Heart right ventricle (tissue), 16 donors: ENCODE measurements around the gene PDLIM4. TPM values are rescaled to one million over a fixed set of nuclear protein-coding genes. Genes with fewer than 3 reads are reported as not detected.

Experiments used
- ATAC-seq, 8 donors: fragments of 200-7000 bp; cut with Tn5 transposase; one replicate each; pipeline ENCODE4 v1.9.1; 2020; ENCODE audit warnings: mild to moderate bottlenecking in 8 of 8, moderate library complexity in 8 of 8, moderate number of reproducible peaks in 1 of 8
- DNase-seq, 2 donors: peaks; one replicate each; pipeline ENCODE4 v3.0.0-alpha.2; 2020
- H3K27ac ChIP-seq, 10 donors: fragments of 200-600 bp; sonication (generic) in 2 of 10; one replicate each; pipeline versions ENCODE4 v1.5.0 to v1.8.0; 2020 to 2022; ENCODE audit warnings: mild to moderate bottlenecking in 3 of 10
- H3K27me3 ChIP-seq, 7 donors: fragments of 200-600 bp; one replicate each; pipeline ENCODE4 v1.8.0; 2021 to 2022; ENCODE audit warnings: mild to moderate bottlenecking in 2 of 7
- H3K36me3 ChIP-seq, 9 donors: fragments of 200-600 bp; sonication (generic) in 1 of 9; one replicate each; pipeline versions ENCODE4 v1.5.0 to v1.8.0; 2020 to 2022; ENCODE audit warnings: mild to moderate bottlenecking in 2 of 9
- H3K4me1 ChIP-seq, 9 donors: fragments of 200-600 bp; sonication (generic) in 1 of 9; one replicate each; pipeline versions ENCODE4 v1.5.0 to v1.8.0; 2020 to 2022; ENCODE audit warnings: mild to moderate bottlenecking in 4 of 9
- H3K4me3 ChIP-seq, 10 donors: fragments of 200-600 bp; sonication (generic) in 2 of 10; one replicate each; pipeline versions ENCODE4 v1.5.0 to v1.8.0; 2020 to 2022; ENCODE audit warnings: mild to moderate bottlenecking in 7 of 10, moderate library complexity in 2 of 10
- H3K9me3 ChIP-seq, 11 donors: fragments of 200-600 bp in 10 of 11; sonication (generic) in 2 of 11; one replicate each; pipeline versions ENCODE4 v1.5.0 to v1.8.0; 2013 to 2022; ENCODE audit warnings: mild to moderate bottlenecking in 2 of 11, control low read depth in 1 of 11, moderate library complexity in 1 of 11
- CTCF ChIP-seq, 9 donors: fragments of 200-600 bp; sonication (generic) in 2 of 9; IDR thresholded peaks; one replicate each; pipeline versions ENCODE4 v1.5.0 to v1.8.0; 2021 to 2022; ENCODE audit warnings: antibody characterized with exemption in 9 of 9, mild to moderate bottlenecking in 5 of 9, moderate library complexity in 1 of 9
- WGBS, 2 donors: extraction: QIAGEN DNeasy Blood & Tissue Kit; methylation state at CpG; one replicate each; pipeline ENCODE4 v1.1.7; 2013; ENCODE audit warnings: inconsistent platforms in 1 of 2; 5-methylcytosine and 5-hydroxymethylcytosine counted together
- intact Hi-C, 10 donors: fragments of 100-400 bp; cut with DNase I; formaldehyde crosslinking; loops; one replicate each; pipeline versions ENCODE4 v1.11.1 to v1.14.2; 2022
- polyA plus RNA-seq, 2 donors: library from polyadenylated mRNA; stranded (reverse); fragments of 200-250 nt; gene quantifications; one replicate each; pipeline ENCODE4 v1.2.3, GENCODE V29; 2013
- total RNA-seq, 10 donors: library from RNA; stranded (reverse); fragmentation: NEBNext Ultra II Directional in 3 of 10; extraction: Animal tissue kit (Norgen Biotek cat#: 25700) in 3 of 10; gene quantifications; one replicate each; pipeline versions ENCODE4 v1.2.1 to v1.2.4, GENCODE V29; 2021 to 2023
- donor health status: Arrhythmogenic right ventricular cardiomyopathy.
- donor health status: ischemic (EF 13 %, LVEDD 7.1; RV severe dilation, severe dysfunction).
- donor health status: healthy with polysubstance abuse.
- donor health status: DM: no; HTN: yes; CAD: no.
- donor health status: DM: no; HTN: no; CAD: no.
- donor health status: ischemic (EF 25% LVEDD 6.9; RV normal size, moderate dysfunction).
- donor health status: ischemic (EF 25% LVEDD 5.7; RV mildly dilated, moderate dysfunction).
- donor health status: healthy.
- donor health status: DM: yes; HTN: yes; CAD: no.
- donor health status: Ischemic cardiomyopathy.
- donor health status: ischemic (EF 35%, LVEDD 5.7; RV mildly dilated, moderate dysfunction).
- donor health status: nonischemic (EF 11% LVEDD 7.7; RV severe dilation, severe dysfunction).
- donor health status: DM: yes; HTN: yes; CAD: no.
- donor health status: PGD.
- donor health status: ischemic (EF 29% LVEDD 5.4; RV normal size, mild dysfunction).
- donor health status: nonischemic (EF 23%, LVEDD 6.1; RV moderate dilation, normal function).

The PDLIM4 gene
- total and polyA plus RNA-seq, 12 donors, result 2.1 to 15.3 (median 3.6) TPM

GRCh38 chr5:132267166-132267739 lies 9.8 kb downstream of the PDLIM4 start:
- Histone ChIP-seq H3K27ac (no peak overlapping the region), H3K4me3 (no peak overlapping the region), H3K36me3 (peaks cover 0 to 7% (median 0%) of the 10 kb centered on the region in 9 donors), H3K9me3 (no peaks in the 10 kb centered on the region), H3K4me1 (peaks cover 15 to 41% (median 25%) of the 10 kb centered on the region in 9 donors), H3K27me3 (no peaks in the 10 kb centered on the region)
- intact Hi-C loops, result loop anchor here in 1 of 10 donors (10.0 kb wide), 1 partner anchor 238 kb away; no protein-coding TSS in a partner anchor
- ATAC-seq (no peak), DNase-seq (peak in 1 of 2 donors; percentile 0)
- TF ChIP-seq CTCF (IDR thresholded peaks at IDR 0.05), result no peak

GRCh38 chr5:132267931-132268768 lies 10.7 kb downstream of the PDLIM4 start:
- Histone ChIP-seq H3K36me3 (peaks cover 0 to 7% (median 0%) of the 10 kb centered on the region in 9 donors), H3K4me1 (peaks cover 15 to 46% (median 25%) of the 10 kb centered on the region in 9 donors), H3K4me3 (no peak overlapping the region), H3K9me3 (no peaks in the 10 kb centered on the region), H3K27me3 (no peaks in the 10 kb centered on the region), H3K27ac (no peak overlapping the region)
- no peak for TF ChIP-seq CTCF (IDR thresholded peaks at IDR 0.05)
- ATAC-seq, result no peak
- WGBS, 2 donors, result 74 to 76% methylated on average over 6 of the region's 6 CpGs
- intact Hi-C loops, result loop anchor here in 1 of 10 donors (10.0 kb wide), 1 partner anchor 237 kb away; no protein-coding TSS in a partner anchor
- peak in 1 of 2 donors; percentile 5 for DNase-seq

GRCh38 chr5:132268769-132269551 lies 11.5 kb downstream of the PDLIM4 start:
- Histone ChIP-seq H3K4me1 (peaks cover 12 to 38% (median 20%) of the 10 kb centered on the region in 9 donors), H3K4me3 (no peak overlapping the region), H3K27me3 (no peaks in the 10 kb centered on the region), H3K9me3 (no peaks in the 10 kb centered on the region), H3K27ac (no peak overlapping the region), H3K36me3 (peaks cover 0 to 7% (median 0%) of the 10 kb centered on the region in 9 donors)
- DNase-seq (peak in 1 of 2 donors; percentile 2), ATAC-seq (no peak)
- WGBS, 2 donors, result 81 to 86% methylated on average over 8 of the region's 8 CpGs
- intact Hi-C loops, result loop anchor here in 1 of 10 donors (10.0 kb wide), 1 partner anchor 236 kb away; no protein-coding TSS in a partner anchor
- TF ChIP-seq CTCF (IDR thresholded peaks at IDR 0.05), result no peak
